Stomach (tissue), 4 donors: ENCODE data around the gene FIP1L1.

Experiments
- CTCF ChIP-seq, 7 experiments: fragments of 450-650 bp in 4 of 7; fragments of 200-600 bp in 3 of 7; sonication (generic) in 3 of 7; IDR thresholded peaks; one replicate each; pipeline ENCODE4 v1.5.1; 2016 to 2019; ENCODE audit warnings: antibody characterized with exemption in 7 of 7, control low read depth in 2 of 7, mild to moderate bottlenecking in 1 of 7
- EP300 ChIP-seq: sonication (generic); formaldehyde crosslinking; IDR thresholded peaks from one replicate; pipeline ENCODE4 v1.6.1; 2017; ENCODE audit warnings: antibody characterized with exemption
- POLR2A ChIP-seq, 4 donors: fragments of 450-650 bp; IDR thresholded peaks; one replicate each; pipeline ENCODE4 v1.6.1; 2016; ENCODE audit warnings: antibody characterized with exemption in 4 of 4, control low read depth in 2 of 4, mild to moderate bottlenecking in 1 of 4, moderate library complexity in 1 of 4
- POLR2AphosphoS5 ChIP-seq, 3 donors: sonication (generic); formaldehyde crosslinking; IDR thresholded peaks; one replicate each; pipeline ENCODE4 v1.6.1; 2016; ENCODE audit warnings: antibody characterized with exemption in 3 of 3

- TF ChIP-seq EP300 (no peak), CTCF (IDR thresholded peaks at IDR 0.05) (no peak), POLR2AphosphoS5 (IDR thresholded peaks at IDR 0.05) (no peak), POLR2A (IDR thresholded peaks at IDR 0.05) (no peak)
Observed at GRCh38 chr4:53480909-53481308, 103.5 kb downstream of the FIP1L1 start.
